ENCODE data around the gene GRIN2C.

Gene GRIN2C

DNA sequence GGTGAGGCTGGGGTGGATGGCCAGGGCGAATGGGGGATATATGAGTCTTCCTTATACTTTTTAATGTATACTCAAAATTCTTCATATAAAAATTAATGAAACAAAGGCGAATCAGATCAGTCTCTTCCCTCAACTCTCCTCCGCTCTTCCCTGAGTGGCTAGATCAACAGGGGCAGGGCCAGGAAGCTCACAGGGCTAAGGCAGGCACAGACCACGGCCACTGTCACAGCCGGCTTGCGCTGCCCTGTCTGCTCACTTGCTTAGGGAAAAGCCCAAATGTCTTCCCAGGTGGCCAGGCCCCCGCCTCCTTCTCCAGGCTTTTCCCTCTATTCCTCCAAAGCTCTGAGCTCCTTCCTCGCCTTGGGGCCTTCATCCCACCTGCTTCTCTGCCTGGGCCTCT, 6.0 kb downstream of the GRIN2C start:
- no peak overlapping the region for H3K27ac ChIP-seq
- no peak for TF ChIP-seq CTCF (conservative IDR thresholded peaks at IDR 0.05)

DNA sequence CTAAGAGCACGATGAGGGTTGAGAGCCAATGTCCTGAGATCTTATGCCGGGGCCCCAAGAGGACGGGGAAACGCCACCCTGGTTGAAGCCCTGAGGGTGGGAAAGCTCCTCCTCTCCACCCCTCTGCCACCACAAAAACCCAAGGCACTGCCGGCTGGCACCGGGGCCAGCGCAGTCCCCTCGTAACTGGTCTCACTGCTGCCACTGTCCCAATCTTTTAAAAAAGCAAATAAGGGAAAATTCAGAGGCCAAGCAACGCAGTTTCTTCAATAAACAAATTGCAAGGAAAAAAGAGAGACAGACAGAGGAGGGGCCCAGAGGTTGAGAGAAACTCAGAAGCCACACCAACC, 6.7 kb downstream of the GRIN2C start:
- TF ChIP-seq CTCF (conservative IDR thresholded peaks at IDR 0.05), result no peak
- H3K27ac ChIP-seq, result no peak overlapping the region

DNA sequence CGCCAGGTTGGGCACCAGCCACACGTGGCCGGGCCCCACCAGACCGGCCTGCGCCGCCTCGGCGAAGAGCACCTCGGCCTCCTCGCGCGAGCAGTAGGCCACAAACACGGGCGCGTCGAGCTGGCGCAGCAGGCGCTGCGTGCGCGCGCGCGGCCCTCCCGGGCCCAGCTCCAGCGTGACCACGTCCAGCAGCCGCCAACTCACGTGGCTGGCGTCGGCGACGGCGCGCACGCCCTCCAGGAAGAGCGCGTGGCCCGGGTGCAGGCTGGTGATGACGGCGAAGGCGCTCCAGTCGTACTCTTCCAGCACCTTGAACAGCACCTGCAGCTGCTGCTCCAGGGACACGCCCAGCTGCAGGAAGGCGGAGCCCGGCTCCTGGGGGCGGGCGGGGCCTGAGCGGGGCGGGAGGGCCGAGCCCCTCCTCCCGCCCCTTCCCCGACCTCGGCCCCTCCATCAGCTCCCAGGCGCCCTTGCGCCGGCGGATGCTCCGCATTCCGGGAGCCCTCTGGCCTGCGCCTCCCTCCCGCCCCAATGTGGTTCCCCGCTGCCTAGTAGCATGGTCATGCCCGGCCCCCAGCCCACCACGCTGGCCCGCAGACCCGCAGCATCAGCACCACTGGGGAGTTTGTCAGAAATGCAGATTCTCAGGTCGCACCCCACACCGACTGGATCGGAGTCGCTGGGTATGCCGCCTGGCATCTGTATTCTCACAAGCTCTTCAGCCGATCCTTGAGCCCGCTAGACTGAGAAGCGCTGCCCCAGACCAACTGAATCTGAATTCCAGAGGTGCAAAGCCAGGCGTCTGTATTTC, 7.2 kb downstream of the GRIN2C start:
- TF ChIP-seq CTCF (conservative IDR thresholded peaks at IDR 0.05), result no peak
- H3K27ac ChIP-seq, result no peak overlapping the region

GRCh38 chr17:74851612-74852236, 8.0 kb downstream of the GRIN2C start:
- no peak for TF ChIP-seq CTCF (conservative IDR thresholded peaks at IDR 0.05)
- no peak overlapping the region for H3K27ac ChIP-seq

GRCh38 chr17:74850914-74851313, 8.8 kb downstream of the GRIN2C start:
- no peak for TF ChIP-seq CTCF (conservative IDR thresholded peaks at IDR 0.05)
- no peak overlapping the region for H3K27ac ChIP-seq

DNA sequence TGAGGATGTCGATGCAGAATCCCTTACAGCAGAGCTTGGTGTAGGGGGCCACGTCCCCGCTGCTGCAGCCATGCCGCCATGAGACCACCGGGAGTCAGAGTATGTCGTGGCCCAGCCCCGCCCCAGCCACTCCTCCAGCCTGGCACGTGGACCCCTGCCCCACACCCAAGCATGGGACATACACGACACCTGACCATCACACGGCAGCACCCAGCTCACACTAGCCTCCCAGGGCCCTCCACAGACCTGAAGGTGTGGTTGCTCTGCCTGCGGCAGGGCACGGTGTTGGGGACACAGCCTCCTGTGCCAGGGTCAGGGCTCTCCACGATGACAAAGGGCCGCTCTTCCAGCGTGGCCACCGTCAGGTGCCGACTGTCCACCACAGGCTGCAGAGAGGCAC, 9.4 kb downstream of the GRIN2C start:
- TF ChIP-seq CTCF (conservative IDR thresholded peaks at IDR 0.05), result no peak
- H3K27ac ChIP-seq, result no peak overlapping the region

DNA sequence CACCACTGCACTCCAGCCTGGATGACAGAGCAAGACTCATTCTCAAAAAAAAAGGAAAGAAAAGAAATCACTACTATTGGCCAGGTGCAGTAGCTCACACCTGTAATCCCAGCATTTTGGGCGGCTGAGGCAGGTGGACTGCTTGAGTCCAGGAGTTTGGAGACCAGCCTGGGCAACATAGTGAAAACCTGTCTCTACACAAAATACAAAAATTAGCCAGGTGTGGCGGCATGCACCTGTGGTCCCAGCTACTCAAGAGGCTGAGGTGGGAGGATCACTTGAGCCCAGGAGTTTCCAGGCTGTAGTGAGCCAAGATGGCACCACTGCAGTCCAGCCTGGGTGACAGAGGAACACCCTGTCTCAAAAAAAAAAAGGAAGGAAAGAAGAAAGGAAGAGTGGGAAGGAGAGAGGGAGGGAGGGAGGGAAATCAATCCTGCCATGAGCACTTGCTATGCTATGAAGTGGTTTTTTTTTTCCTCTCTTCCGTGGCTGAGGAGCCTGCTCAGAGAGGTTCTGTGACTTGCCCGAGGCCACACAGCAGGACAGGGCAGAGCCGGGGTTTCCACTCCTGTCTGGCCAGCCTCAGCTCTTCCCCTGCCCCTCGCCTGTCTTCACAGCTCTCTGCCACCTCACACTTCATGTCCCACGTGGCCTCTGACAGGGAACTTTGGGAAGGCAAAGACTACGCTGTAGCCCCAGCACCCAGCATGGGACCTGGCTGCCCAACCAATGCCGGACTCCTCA, 10.9 kb downstream of the GRIN2C start:
- no peak overlapping the region for H3K27ac ChIP-seq
- no peak for TF ChIP-seq CTCF (conservative IDR thresholded peaks at IDR 0.05)
